ENCODE data around the gene HSPB8. TPM values are rescaled to one million over a fixed set of nuclear protein-coding genes. Genes with fewer than 3 reads are reported as not detected.

HSPB8 gene
- total and polyA plus RNA-seq, 2 of the 4 experiments (the other 2 are of a cell fraction) = 12.9 to 25.8 TPM

GRCh38 chr12:119222222-119222951 is 43.7 kb downstream of the HSPB8 start:
- Histone ChIP-seq H2BK5ac (ENCODE audit: low read depth, low read length, poor library complexity, severe bottlenecking) (no peak overlapping the region), H3K4me2 (ENCODE audit: low read depth, low read length) (no peak overlapping the region), H3K27ac (ENCODE audit: insufficient read depth, low read length) (no peak overlapping the region), H3K14ac (replicated peaks; ENCODE audit: low read depth, low read length) (no peak overlapping the region), H3K4me3 (ENCODE audit: insufficient read depth, low read depth, low read length) (no peak overlapping the region), H4K8ac (ENCODE audit: low read depth in 2 of 2, low read length in 2 of 2) (no peak overlapping the region), H3K56ac (ENCODE audit: extremely low read depth, insufficient read depth, low read length) (no peak overlapping the region), H2AFZ (replicated peaks; ENCODE audit: low read length, poor library complexity) (no peak overlapping the region), H3K23ac (ENCODE audit: low read depth, low read length) (no peak overlapping the region), H2BK120ac (ENCODE audit: low read depth, low read length) (no peak overlapping the region), H3K27me3 (ENCODE audit: control insufficient read depth, insufficient read depth, low read length) (no peaks in the 10 kb centered on the region), H3K9ac (ENCODE audit: low read depth, low read length) (no peak overlapping the region), H4K5ac (ENCODE audit: low read depth, low read length) (no peak overlapping the region), H3K9me3 (ENCODE audit: control insufficient read depth, insufficient read depth, low read length) (no peaks in the 10 kb centered on the region), H3K18ac (ENCODE audit: low read depth, low read length) (no peak overlapping the region), H2AK5ac (ENCODE audit: low read depth, low read length) (no peak overlapping the region), H3K9me1 (ENCODE audit: insufficient read depth, low read length) (no peaks in the 10 kb centered on the region), H4K91ac (ENCODE audit: insufficient read depth, low read depth, low read length) (no peak overlapping the region), H2BK15ac (ENCODE audit: low read depth, low read length) (no peak overlapping the region), H4K20me1 (ENCODE audit: insufficient read depth, low read length) (no peaks in the 10 kb centered on the region), H3K79me1 (ENCODE audit: low read depth in 1 of 2, low read length in 2 of 2) (no peaks in the 10 kb centered on the region), H3K36me3 (ENCODE audit: control insufficient read depth, insufficient read depth, low read length) (no peaks in the 10 kb centered on the region), H2BK20ac (ENCODE audit: low read depth, low read length) (no peak overlapping the region), H2AK9ac (replicated peaks; ENCODE audit: low read depth, low read length, poor library complexity) (no peak overlapping the region), H3K4me1 (ENCODE audit: control insufficient read depth, insufficient read depth, low read length) (no peaks in the 10 kb centered on the region), H3K4ac (ENCODE audit: low read depth, low read length) (no peak overlapping the region)
- TF ChIP-seq RFX5 (IDR thresholded peaks at IDR 0.05; ENCODE audit: low read depth, low read length) (no peak), RAD21 (IDR thresholded peaks at IDR 0.05; ENCODE audit: low read length) (no peak), FOS (IDR thresholded peaks at IDR 0.05; ENCODE audit: low read depth, low read length) (no peak), NFE2L2 (IDR thresholded peaks at IDR 0.05; ENCODE audit: low read depth, low read length) (no peak), MAFK (IDR thresholded peaks at IDR 0.05; ENCODE audit: low read depth, low read length) (no peak), CEBPB (IDR thresholded peaks at IDR 0.05; ENCODE audit: low read depth, low read length) (no peak), USF2 (IDR thresholded peaks at IDR 0.05; ENCODE audit: low read depth, low read length) (no peak), CTCF (conservative IDR thresholded peaks at IDR 0.05; ENCODE audit: low read depth, low read length) (no peak), RCOR1 (IDR thresholded peaks at IDR 0.05; ENCODE audit: insufficient replicate concordance, low read length) (no peak), MXI1 (IDR thresholded peaks at IDR 0.05; ENCODE audit: borderline replicate concordance, low read depth, low read length) (no peak), ELK1 (IDR thresholded peaks at IDR 0.05; ENCODE audit: borderline replicate concordance, low read depth, low read length) (no peak), POLR2A (IDR thresholded peaks at IDR 0.05; ENCODE audit: low read depth, low read length) (no peak), MAZ (IDR thresholded peaks at IDR 0.05; ENCODE audit: borderline replicate concordance, low read depth, low read length) (no peak)
- BruUV-seq (replicated peaks) = no TSS peak
- dilution Hi-C loops (cut with HindIII; ENCODE audit: low sequenced_read_pairs, unreplicated experiment) = no loop called here
- DNase-seq = no peak
- no CpG with 5 or more reads among the region's 5 CpGs for WGBS, 2 experiments (ENCODE audit: extremely low coverage in 2 of 2, insufficient read length in 1 of 2)
- in situ Hi-C loops (cut with MboI; ENCODE audit: low sequenced_read_pairs) = no loop called here
- POLR2A ChIA-PET (ENCODE audit: unreplicated experiment) = no interaction called here
- intact Hi-C loops (cut with micrococcal nuclease) = no loop called here
- CTCF ChIA-PET = no interaction called here
- ATAC-seq (ENCODE audit: low read depth) = no peak

Measured in IMR-90 (cell line).